Left lung (tissue), 10 donors: ENCODE measurements around the gene PHACTR3. TPM values are rescaled to one million over a fixed set of nuclear protein-coding genes. Genes with fewer than 3 reads are reported as not detected.

ENCODE experiments used
- ATAC-seq: fragments of 200-7000 bp; cut with Tn5 transposase; one replicate; pipeline ENCODE4 v1.9.1; 2020; ENCODE audit warnings: moderate library complexity
- DNase-seq, 4 donors: peaks; one replicate each; pipeline ENCODE4 v3.0.0-alpha.2; 2013 to 2020
- H3K27ac ChIP-seq, 2 donors: fragments of 200-600 bp; sonication (generic) in 1 of 2; one replicate each; pipeline versions ENCODE4 v1.5.0 to v1.8.0; 2020 to 2021
- H3K27me3 ChIP-seq, 2 donors: fragments of 200-600 bp; sonication (generic) in 1 of 2; one replicate each; pipeline versions ENCODE4 v1.5.0 to v1.8.0; 2020 to 2021
- H3K36me3 ChIP-seq, 2 donors: fragments of 200-600 bp; sonication (generic) in 1 of 2; one replicate each; pipeline versions ENCODE4 v1.5.0 to v1.8.0; 2020 to 2021
- H3K4me1 ChIP-seq, 2 donors: fragments of 200-600 bp; one replicate each; pipeline ENCODE4 v1.8.0; 2021
- H3K4me3 ChIP-seq, 2 donors: fragments of 200-600 bp; sonication (generic) in 1 of 2; one replicate each; pipeline versions ENCODE4 v1.5.0 to v1.8.0; 2020 to 2021; ENCODE audit warnings: mild to moderate bottlenecking in 1 of 2
- H3K9me3 ChIP-seq, 2 donors: fragments of 200-600 bp; sonication (generic) in 1 of 2; one replicate each; pipeline versions ENCODE4 v1.5.0 to v1.8.0; 2020 to 2021
- intact Hi-C, 2 donors: fragments of 100-400 bp; cut with DNase I; formaldehyde crosslinking; loops; one replicate each; pipeline versions ENCODE4 v1.11.2 to v1.14.2; 2022
- polyA plus RNA-seq, 6 donors: library from polyadenylated mRNA; unstranded; fragments of 120-200 nt; gene quantifications; one replicate each; pipeline ENCODE4 v1.2.1, GENCODE V29; 2013; ENCODE audit not compliant: insufficient read length in 6 of 6
- total RNA-seq, 2 donors: library from RNA; stranded (reverse); fragmentation: NEBNext Ultra II Directional; extraction: Animal tissue kit (Norgen Biotek cat#: 25700); gene quantifications; one replicate each; pipeline ENCODE4 v1.2.1, GENCODE V29; 2021
- TF ChIP-seq, protein P1 (sequence below), 2 donors: fragments of 200-600 bp; sonication (generic) in 1 of 2; IDR thresholded peaks; one replicate each; pipeline versions ENCODE4 v1.5.0 to v1.8.0; 2021; ENCODE audit warnings: antibody characterized with exemption in 2 of 2
- donor health status: DM: no; HTN: yes; CAD: no.
- donor health status: DM: no; HTN: no; CAD: no.

Gene PHACTR3
- total and polyA plus RNA-seq, 8 donors = 3.5 to 14.5 (median 4.4) TPM

- TF ChIP-seq, protein P1, sequence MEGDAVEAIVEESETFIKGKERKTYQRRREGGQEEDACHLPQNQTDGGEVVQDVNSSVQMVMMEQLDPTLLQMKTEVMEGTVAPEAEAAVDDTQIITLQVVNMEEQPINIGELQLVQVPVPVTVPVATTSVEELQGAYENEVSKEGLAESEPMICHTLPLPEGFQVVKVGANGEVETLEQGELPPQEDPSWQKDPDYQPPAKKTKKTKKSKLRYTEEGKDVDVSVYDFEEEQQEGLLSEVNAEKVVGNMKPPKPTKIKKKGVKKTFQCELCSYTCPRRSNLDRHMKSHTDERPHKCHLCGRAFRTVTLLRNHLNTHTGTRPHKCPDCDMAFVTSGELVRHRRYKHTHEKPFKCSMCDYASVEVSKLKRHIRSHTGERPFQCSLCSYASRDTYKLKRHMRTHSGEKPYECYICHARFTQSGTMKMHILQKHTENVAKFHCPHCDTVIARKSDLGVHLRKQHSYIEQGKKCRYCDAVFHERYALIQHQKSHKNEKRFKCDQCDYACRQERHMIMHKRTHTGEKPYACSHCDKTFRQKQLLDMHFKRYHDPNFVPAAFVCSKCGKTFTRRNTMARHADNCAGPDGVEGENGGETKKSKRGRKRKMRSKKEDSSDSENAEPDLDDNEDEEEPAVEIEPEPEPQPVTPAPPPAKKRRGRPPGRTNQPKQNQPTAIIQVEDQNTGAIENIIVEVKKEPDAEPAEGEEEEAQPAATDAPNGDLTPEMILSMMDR (IDR thresholded peaks at IDR 0.05) = no peak
- DNase-seq = peak in 1 of 4 donors; percentile 24
- peaks cover 0 to 15% of the 10 kb centered on the region in 2 donors for H3K27me3 ChIP-seq
- H3K4me3 ChIP-seq = no peak overlapping the region
- H3K4me1 ChIP-seq = no peaks in the 10 kb centered on the region
- no peaks in the 10 kb centered on the region for H3K36me3 ChIP-seq
- no peak for ATAC-seq
- intact Hi-C loops = no loop called here
- H3K27ac ChIP-seq = no peak overlapping the region
- no peaks in the 10 kb centered on the region for H3K9me3 ChIP-seq
These were observed 219.3 kb downstream of the PHACTR3 start for GRCh38 chr20:59823491-59824259.

DNA sequence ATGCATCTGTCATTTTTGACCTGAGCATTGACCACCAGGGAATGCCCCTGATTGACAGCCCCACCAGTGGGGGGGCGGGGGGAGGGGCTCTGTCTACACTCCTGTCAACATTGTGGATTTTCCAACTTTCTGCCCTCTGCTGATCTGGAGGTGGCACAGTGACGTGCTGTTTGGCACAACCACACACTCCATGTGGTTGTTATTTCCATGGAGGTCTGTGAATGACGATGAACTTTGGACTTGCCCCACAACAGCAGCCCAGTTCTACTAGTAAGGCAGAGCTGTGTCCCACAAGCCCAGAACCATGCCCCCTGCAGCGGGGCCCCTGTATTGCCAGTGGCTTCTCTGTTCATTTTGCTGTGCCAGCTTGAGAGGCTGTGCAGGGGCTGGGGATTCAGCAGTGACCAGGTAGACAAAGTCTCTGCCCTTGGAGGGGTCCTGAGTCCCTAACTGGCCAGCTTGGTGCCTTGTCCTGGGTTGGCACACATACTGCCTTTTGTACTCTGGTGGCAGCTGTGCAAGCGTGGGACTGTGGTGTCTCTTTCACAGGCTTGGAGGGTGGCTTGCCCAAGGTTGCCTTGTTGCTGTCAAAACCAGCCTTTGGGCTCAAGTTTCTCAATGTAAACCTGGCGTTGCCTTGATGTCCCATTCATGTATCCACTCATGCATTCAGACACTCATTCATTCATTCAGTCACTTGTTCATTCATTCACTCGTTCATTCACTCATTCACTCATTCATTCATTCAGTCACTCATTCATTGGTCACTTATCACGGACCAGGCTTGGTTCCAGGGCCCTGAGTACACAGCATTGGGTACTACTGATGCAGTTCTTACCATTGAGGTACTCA lies 220.6 kb downstream of the PHACTR3 start:
- Histone ChIP-seq H3K27me3 (peaks cover 0 to 20% of the 10 kb centered on the region in 2 donors), H3K27ac (no peak overlapping the region), H3K36me3 (no peaks in the 10 kb centered on the region), H3K9me3 (no peaks in the 10 kb centered on the region), H3K4me1 (no peaks in the 10 kb centered on the region), H3K4me3 (no peak overlapping the region)
- DNase-seq (no peak), ATAC-seq (no peak)
- TF ChIP-seq, protein P1 (IDR thresholded peaks at IDR 0.05) = no peak
- intact Hi-C loops = no loop called here

DNA sequence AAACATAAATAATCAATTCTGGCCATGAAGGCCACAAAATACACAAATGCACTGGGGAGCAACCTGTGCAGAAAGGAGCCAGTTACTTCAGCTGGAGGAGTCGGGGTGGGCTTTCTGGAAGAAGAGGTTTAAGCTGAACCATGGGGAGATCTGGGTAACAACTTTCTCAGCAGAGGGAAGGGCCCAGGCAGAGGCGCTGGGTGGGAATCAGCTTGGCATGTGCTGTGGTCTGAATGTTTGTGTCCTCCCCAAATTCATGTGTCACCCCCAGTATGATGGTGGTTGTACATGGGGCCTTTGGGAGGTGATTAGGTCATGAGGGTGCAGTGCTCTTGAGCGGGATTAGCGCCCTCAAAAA lies 221.2 kb downstream of the PHACTR3 start:
- Histone ChIP-seq H3K36me3 (no peaks in the 10 kb centered on the region), H3K4me3 (no peak overlapping the region), H3K27me3 (peaks cover 0 to 20% of the 10 kb centered on the region in 2 donors), H3K4me1 (no peaks in the 10 kb centered on the region), H3K27ac (no peak overlapping the region), H3K9me3 (no peaks in the 10 kb centered on the region)
- DNase-seq (no peak), ATAC-seq (no peak)
- TF ChIP-seq, protein P1 (IDR thresholded peaks at IDR 0.05) = no peak
- intact Hi-C loops = no loop called here

DNA sequence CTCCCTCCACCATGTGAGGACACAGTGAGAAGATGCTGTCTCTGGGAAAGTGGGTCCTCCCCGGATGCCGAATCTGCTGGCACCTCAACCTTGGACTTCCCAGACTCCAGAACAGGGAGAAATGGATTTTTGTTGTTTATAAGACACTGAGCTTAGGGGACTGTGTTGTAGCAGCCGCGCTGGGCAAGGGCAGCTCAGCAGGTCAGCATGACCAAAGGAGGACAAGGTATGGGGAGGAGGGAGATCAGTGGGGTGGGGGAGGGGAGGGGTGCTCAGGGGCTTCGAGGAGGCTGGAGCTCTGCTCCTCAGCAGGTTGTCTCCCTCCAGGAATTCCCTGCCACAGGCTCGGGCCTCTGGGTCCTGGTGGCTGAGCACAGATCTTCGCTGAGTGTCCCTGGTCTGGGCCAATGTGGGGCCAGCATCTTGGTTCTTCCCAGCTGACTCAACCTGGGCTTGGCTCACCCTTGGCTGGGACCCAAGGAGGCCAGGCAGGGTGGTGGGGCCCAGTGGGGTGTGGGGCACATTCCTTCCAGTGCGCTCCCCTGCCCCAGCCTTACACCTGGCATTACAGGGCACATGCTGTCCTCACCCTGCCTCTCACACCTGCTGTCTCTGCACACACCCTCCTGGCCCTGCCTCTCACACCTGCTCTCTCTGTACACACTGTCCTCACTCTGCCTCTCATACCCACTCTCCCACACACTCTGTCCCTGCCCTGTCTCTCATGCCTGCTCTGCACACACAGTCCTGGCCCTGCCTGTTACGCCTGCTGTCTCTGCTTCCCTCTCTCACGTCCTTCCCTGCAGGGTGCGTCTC lies 221.8 kb downstream of the PHACTR3 start:
- peak; percentile 89 for ATAC-seq
- Histone ChIP-seq H3K27ac (peak overlapping the region in 1 of 2 donors; percentile 33), H3K9me3 (no peaks in the 10 kb centered on the region), H3K4me1 (no peaks in the 10 kb centered on the region), H3K4me3 (no peak overlapping the region), H3K27me3 (peaks cover 0 to 26% of the 10 kb centered on the region in 2 donors), H3K36me3 (no peaks in the 10 kb centered on the region)
- DNase-seq = peak in 1 of 4 donors; percentile 82
- TF ChIP-seq, protein P1 (IDR thresholded peaks at IDR 0.05) = no peak
- intact Hi-C loops = no loop called here
